ENCODE measurements around the gene GEMIN4.
A peak's percentile ranks its signal among the peaks of the same experiment; 100 is the strongest.

Gene GEMIN4

GRCh38 chr17:732067-732901 is 19.8 kb downstream of the GEMIN4 start, which contains the start of gene TLCD3A (continued):
- TF ChIP-seq KLF8 (tag by site-specific recombination; IDR thresholded peaks at IDR 0.05) (peak; percentile 69; the same call in 1 of the 2 replicates), ZNF514 (tag by site-specific recombination; IDR thresholded peaks at IDR 0.05) (no peak), ZNF621 (tag by site-specific recombination; IDR thresholded peaks at IDR 0.05) (no peak)

- peak overlapping the region; percentile 67 for H3K4me3 ChIP-seq (ENCODE audit: low read depth, low read length)
- H3K4me1 ChIP-seq (ENCODE audit: control insufficient read depth, insufficient read depth, low read length), result no peaks in the 10 kb centered on the region; the same call in 1 of the 2 replicates
- POLR2A ChIA-PET, result interaction anchor here (1.4 kb wide), 1 partner anchor 17 kb away, joined by 5 read pairs; the partner anchor contains the start of gene VPS53
- CTCF ChIA-PET, result interaction anchor here (0.7 kb wide), 1 partner anchor 299 kb away, joined by 3 read pairs; no protein-coding TSS in a partner anchor
- no peaks in the 10 kb centered on the region for H3K9me3 ChIP-seq (ENCODE audit: control insufficient read depth, insufficient read depth, low read depth, low read length)
- peaks cover 25 to 32% of the 10 kb centered on the region in 2 experiments for H3K36me3 ChIP-seq (ENCODE audit: control insufficient read depth in 2 of 2, insufficient read depth in 1 of 2, low read length in 2 of 2)
- peak overlapping the region; percentile 83 for H3K27ac ChIP-seq (ENCODE audit: extremely low read depth, low read depth, low read length)
- no peak for TF ChIP-seq KLF17 (tag by site-specific recombination; IDR thresholded peaks at IDR 0.05)
- TF ChIP-seq ZBTB10 (tag by site-specific recombination; IDR thresholded peaks at IDR 0.05), result peak; percentile 15; the same call in 1 of the 2 replicates
- TF ChIP-seq ZNF121 (tag by site-specific recombination; IDR thresholded peaks at IDR 0.05), result no peak
- TF ChIP-seq ZNF26 (tag by site-specific recombination; IDR thresholded peaks at IDR 0.05), result no peak
- no peak for TF ChIP-seq ZNF10 (tag by site-specific recombination; IDR thresholded peaks at IDR 0.05)
- TF ChIP-seq ZNF335 (tag by site-specific recombination; conservative IDR thresholded peaks at IDR 0.05), result peak; percentile 77
- no peak for TF ChIP-seq RBAK (tag by site-specific recombination; IDR thresholded peaks at IDR 0.05)
- TF ChIP-seq GFI1B (tag by site-specific recombination; IDR thresholded peaks at IDR 0.05), result no peak
- no peak for TF ChIP-seq ZNF704 (tag by site-specific recombination; IDR thresholded peaks at IDR 0.05)
- no peak for TF ChIP-seq KLF16 (tag by site-specific recombination; IDR thresholded peaks at IDR 0.05)
- 0 out of 2 replicates have a peak, but pooled peaks have one; percentile 58 for TF ChIP-seq ZNF777 (tag by site-specific recombination; IDR thresholded peaks at IDR 0.05; ENCODE audit: borderline replicate concordance)
- TF ChIP-seq ZNF571 (tag by site-specific recombination; IDR thresholded peaks at IDR 0.05), result no peak
- TF ChIP-seq ZEB2 (tag by site-specific recombination; IDR thresholded peaks at IDR 0.05), result no peak
- TF ChIP-seq ZBTB48 (tag by site-specific recombination; IDR thresholded peaks at IDR 0.05), result peak; percentile 63; the same call in 1 of the 2 replicates
- no peak for TF ChIP-seq ZSCAN18 (tag by site-specific recombination; IDR thresholded peaks at IDR 0.05)
- no peak for TF ChIP-seq HIC1 (tag by site-specific recombination; IDR thresholded peaks at IDR 0.05)
- no peak for TF ChIP-seq ZNF596 (tag by site-specific recombination; IDR thresholded peaks at IDR 0.05)
- no peak for TF ChIP-seq ZNF785 (tag by site-specific recombination; IDR thresholded peaks at IDR 0.05)
- TF ChIP-seq ZIC2 (tag by site-specific recombination; IDR thresholded peaks at IDR 0.05), result peak; percentile 95; the same call in 1 of the 2 replicates
- 0 out of 2 replicates have a peak, but pooled peaks have one; percentile 11 for TF ChIP-seq ZSCAN5A (tag by site-specific recombination; IDR thresholded peaks at IDR 0.05)
- TF ChIP-seq ZNF560 (tag by site-specific recombination; IDR thresholded peaks at IDR 0.05; ENCODE audit: borderline replicate concordance), result no peak
These were observed 20.4 kb downstream of the GEMIN4 start for GRCh38 chr17:731644-732066.
